HG02973 (cell line): ENCODE data around the gene OSBPL10.

Experiments
- ATAC-seq: cut with Tn5 transposase; IDR thresholded peaks from one replicate; pipeline ENCODE4 v1.9.1; 2021; ENCODE audit warnings: moderate library complexity; ENCODE audit not compliant: unreplicated experiment

OSBPL10 gene

DNA sequence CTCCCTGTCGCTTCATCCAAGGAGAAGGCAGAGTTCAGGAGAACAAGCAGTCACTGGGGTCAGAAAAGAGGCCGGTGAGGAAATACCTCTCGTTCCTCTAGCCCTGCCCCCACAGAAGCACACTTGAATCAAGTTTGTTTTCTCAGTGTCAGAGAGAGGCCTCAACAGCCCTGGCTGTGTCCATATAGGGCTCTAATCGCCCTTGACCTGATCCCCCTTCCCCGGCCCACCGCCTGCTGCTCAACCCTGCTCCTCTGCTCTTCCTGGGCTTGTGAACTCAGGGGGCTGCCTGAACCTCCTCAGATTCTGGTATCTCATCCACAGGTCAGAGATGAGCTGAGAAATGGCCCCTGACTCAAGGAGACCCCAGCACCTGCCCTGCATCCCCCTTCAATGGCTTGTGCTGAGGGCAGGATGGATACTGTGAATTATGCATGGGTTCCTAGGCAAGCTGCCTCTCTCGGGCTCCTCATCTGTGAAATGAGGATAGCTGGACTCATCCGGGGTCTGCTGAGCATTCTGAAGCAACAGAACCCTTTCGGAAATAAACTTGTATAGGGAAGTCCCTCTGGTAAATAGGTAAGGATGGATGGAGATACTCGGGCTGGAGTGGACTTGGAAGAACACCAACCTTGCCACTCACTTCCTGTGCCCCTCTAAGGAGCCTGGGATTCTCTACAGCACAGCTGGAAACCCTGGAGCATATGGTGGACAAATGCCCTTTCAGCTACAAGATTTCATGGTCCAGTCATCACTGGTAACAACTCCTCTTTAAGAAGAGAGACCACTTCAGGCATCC, 300.8 kb downstream of the OSBPL10 start:
- no peak for ATAC-seq

DNA sequence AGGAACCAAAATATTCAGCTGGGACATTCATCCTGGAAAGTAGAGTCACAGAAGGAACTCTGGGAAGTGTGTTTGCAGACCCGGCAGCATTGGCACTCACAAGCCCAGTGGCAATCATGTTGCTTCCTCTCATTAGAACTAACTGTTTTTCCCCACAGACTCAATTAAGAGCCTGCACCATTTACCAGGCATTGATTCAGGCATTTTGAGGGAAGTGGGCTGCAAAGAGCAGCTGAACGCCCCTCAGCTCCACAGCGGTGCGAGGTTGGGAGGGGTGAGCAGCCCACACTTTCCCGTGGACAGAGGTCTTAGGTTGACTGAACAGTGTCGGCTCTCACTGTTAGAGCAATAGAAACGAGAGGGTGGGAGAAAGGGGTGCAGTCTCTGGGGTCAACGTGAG, 304.5 kb downstream of the OSBPL10 start:
- ATAC-seq = no peak

DNA sequence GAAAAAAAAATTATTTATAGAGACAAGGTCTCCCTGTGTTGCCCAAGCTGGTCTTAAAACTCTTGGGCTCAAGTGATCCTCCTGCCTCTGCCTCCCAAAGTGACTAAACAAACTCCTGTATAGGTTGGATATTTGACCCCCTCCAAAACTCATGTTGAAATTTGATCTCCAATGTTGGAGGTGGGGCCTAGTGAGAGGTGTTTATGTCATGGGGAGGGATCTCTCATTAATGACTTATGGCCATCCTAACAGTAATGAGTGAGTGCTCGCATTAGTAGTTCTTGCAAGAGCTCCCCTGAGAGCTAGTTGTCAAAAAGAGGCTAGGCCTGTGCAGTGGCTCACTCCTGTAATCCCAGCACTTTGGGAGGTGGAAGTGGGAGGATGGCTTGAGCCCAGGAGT, 307.1 kb downstream of the OSBPL10 start:
- ATAC-seq = no peak

DNA sequence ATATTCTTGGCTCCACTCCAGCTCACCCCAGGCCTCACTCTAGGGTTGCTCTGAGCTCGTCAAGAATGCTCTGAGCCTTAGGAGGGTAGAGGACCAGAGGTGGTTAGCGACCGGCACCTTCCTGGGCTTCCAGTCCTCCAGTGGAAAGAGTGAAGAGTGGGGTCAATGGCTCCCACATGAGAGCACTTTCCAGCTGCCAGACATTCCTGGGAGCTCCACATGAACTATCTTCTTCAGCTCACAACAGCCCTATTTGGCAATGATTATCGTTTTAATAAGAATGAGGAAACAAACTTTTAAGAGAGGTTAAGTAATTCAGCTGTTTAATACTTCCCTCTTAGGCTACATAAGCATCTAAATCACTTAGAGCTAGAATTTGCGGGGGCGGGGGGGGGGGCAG, 309.1 kb downstream of the OSBPL10 start:
- no peak for ATAC-seq

DNA sequence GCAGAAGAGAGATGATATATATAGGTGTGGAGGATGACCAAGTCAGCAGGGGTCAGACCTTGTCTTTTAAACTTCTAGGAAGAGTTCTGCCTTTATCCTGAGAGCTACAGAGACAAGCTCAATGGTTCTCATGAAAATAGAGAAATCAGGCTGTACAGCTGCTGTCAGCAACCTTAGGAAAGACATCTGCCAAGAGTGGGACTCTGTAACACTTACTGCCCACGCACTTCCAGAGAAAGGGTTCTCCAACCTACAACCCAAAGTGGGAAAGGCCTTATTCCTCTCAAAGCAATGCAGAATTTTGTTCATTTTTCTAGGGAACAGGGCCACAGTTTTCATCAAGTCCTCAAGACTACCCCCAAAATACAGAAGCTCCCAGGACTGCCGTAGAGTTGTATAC, 309.6 kb downstream of the OSBPL10 start:
- no peak for ATAC-seq

DNA sequence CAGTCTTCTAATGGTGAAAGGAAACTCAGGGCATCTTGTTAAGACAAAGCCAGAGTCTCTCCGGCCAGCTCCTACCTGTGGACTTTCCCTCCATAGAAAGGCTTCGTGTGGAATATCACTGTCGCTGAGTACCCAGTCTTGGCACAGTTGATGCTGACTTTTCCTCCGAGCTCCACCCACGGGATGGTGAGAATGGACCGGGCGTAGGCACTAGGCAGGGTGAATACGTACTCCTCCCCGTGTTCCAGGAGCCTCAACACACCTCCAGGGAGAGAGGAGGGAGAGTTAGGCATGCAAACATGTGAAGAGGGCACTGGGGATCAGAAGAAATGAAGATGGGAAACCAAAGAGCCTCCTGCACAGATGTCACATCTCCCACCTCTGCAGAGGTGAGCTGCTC, 310.3 kb downstream of the OSBPL10 start:
- no peak for ATAC-seq

DNA sequence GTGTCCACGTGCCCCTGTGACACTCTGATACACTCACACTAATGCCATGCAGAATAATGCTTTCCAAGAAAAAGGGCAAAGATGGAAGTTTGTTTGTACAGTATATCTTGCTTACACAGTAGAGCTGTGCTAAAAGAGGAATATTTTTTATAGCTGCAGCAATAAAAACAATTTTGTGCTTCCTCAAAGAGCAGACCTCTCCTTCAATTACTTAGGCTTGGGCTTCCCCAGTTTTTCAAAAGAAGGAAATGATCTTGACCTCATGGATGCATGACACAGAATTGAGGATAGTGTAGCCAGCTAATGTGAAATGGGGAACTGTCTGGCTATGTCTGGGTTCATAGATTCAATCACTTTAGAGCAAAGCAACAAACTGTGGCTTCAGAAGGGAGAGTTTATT, 310.9 kb downstream of the OSBPL10 start:
- no peak for ATAC-seq

DNA sequence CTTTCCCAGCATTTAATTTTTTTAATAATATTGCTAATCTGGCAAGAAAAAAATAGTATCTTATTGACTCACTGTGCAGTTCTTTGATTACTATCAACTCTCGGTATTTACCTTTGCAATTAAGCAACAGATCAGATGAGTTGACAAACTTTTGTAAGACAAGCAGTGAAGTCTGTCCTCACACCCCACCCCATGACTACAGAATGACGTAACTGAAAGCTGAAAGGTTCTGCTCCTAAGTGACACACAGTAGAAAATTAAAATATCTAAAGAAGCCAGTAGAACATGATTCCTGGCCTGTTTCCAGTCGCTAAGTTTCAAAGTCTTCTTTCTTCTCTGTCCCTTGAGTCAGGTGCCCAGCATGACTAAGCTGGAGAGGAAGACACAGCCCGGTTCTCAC, 312.8 kb downstream of the OSBPL10 start:
- ATAC-seq = no peak

DNA sequence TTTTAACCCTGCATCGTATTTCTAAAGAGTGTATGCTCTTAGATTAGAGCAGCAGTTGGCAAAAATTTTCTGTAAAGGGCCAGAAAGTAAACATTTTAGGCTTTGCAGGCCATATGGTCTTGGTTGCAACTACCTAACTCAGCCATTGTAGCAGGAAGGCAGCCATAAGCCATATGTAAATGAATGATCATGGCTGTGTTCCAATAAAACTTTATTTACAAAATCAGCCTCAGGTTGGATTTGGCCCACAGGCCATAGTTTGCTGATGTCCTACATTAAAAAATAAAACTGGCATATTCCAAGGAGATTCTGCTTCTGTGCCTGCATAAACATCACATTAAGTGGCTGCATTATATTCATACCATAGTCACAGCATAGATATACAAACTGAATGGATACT, 313.5 kb downstream of the OSBPL10 start:
- no peak for ATAC-seq

DNA sequence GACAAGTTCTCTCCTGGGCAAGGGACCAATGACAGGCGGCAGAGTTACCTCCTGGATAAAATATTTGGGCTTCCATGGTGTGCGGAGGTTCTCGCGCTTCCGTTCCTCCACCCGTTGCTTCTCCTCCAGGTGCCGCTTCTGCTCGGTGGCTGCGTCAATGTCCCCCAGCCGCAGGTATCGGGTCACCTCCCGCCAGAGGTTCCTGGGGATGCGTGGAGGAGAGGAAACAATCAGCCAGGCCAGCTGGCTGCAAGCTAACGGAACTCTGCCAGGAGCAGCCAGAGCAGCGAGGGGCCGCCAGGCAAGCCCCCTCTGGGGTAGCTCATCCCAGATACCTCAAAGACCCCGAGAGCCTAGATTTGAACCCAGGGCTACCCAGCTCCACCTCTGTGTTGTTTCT, 317.0 kb downstream of the OSBPL10 start:
- ATAC-seq = no peak

DNA sequence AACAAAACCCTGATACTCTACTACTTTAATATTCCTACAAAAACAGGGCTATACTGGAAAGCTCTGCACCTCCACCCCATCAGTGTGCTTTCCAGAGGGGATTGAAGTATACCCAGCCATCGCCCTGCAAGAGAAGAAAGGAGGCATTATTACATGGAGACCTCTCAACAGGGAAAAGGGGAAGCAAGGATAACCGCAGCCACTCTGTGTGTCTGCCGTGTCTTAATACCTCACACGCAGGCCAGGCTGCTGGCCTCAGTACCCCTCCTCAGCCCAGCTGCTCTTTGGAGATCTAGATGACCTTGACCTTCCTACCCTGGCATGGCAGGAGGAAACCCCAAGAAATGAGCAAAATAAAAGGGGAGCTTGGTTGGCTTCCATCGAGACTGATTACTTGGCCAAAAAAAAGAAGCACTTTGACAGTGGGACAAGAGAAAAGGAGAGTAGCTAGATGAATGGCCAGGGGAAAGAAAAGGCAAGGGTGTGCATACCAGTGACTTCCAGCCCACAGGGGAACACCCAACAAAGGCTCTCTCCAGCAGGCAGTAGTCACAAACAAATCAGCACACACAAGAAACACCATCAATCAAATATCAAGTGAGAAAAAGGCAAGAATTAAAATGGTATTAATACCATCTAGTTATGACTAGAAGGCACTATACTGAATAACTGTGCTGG, 318.9 kb downstream of the OSBPL10 start:
- ATAC-seq = no peak

DNA sequence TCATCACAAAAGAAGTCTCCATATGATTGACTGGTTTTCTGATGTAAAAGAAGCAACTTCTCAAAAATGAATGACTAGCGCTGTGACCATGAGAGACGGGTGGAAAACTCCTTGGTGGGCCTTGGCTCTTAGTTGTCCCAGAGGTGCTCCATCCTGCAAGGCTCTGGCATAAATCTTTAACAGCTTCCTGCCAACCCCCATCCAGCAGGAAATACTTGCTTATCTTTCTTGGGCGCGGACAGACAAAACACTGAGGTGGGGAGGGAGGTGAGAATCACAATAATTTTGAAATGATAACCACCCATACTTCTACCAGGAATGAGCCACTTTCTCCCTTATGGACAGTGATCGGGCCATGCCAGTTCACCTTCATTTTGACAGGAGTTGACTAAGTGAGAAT, 319.8 kb downstream of the OSBPL10 start:
- no peak for ATAC-seq

DNA sequence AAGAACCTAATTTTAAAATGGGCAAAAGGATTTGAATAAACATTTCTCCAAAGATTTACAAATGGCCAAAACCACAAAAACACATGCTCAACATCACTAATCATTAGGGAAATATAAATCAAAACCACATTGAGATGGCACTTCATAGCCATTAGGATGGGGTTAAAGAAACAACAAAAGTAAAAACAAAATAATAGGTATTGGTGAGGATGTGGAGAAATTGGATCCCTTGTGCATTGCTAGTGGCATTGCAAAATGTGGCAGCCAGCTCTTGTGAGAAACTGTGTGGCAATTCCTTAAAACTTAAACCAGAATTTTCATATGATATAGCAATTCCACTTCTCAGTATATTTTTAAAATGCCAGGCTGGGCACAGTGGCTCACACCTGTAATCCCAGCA, 321.8 kb downstream of the OSBPL10 start:
- ATAC-seq = no peak

DNA sequence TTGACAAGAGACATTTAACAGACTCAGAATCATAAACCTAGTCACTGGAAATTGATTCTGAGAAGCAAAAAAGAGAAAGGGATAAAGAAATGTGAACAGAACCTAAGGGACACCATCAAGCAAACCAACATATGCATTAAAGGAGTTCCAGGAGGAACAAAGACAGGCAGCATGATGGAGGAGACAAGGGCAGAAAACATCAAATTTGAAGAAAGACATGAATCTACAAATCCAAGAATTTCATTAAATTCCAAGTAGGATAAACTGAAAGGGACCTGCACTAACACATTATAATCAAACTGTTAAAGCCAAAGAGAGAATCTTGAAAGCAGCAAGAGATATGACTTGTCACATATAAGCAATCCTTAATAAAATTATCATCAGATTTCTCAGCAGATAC, 326.1 kb downstream of the OSBPL10 start:
- no peak for ATAC-seq

DNA sequence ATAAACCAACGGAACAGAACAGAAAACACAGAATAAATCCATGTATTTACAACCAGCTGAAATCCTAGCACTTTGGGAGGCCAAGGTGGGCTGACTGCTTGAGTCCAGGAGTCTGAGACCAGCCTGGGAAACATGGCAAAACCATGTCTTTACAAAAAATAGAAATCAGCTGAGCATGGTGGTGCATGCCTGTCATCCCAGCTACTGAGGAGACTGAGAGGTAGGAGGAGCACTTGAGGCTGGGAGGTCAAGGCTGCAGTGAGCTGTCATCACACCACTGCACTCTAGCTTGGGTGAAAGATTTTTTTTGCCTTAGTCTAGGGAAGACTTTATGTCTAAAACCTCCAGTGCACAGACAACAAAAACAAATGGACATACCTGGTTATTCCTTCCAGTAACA, 327.6 kb downstream of the OSBPL10 start:
- ATAC-seq = no peak

DNA sequence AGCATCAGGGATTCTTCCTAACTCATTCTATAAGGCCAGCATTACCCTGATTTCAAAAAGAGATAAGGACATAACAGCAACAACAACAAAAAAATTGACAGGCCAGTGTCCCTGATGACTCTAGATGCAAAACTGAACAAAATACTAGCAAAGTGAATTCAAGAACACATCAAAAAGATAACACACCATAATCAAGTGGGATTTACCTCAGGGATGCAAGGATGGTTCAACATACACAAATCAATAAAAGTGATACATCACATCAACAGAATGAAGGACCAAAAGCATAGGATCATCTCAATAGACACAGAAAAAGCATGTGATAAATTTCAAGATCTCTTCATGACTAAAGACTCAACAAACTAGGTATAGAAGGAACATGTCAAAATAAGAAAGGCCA, 328.8 kb downstream of the OSBPL10 start:
- no peak for ATAC-seq

DNA sequence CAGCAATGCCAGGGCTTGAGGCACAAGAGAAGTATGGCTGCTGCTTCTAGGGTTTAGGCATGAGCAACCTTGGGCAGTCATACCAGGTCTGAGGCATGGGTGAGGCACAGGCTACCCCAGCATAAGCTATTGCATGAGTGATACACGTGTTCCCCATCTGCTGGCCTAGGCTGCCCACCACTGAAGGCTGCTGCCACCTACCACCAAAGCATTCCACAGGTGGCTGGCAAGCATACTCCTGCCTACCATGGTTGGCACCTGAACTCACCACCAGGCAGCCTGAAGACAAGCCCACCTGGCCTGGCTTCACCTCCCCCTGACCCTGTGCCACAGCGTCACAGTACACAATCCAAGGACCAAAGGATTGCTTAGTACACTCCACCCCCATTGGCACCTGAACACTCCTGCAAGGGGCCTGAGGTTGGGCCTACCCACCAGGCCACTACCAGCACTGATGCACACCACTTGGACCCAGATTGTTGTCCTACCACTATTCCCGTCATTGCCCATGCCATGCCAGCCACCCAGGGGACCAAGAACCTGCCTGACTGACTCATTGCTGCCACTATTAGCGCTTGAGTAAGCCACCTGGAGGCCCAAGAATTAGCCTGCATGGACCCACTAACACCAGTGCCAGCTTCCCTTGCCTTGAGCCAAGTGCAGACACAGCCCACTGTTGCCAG, 332.6 kb downstream of the OSBPL10 start:
- ATAC-seq = no peak

DNA sequence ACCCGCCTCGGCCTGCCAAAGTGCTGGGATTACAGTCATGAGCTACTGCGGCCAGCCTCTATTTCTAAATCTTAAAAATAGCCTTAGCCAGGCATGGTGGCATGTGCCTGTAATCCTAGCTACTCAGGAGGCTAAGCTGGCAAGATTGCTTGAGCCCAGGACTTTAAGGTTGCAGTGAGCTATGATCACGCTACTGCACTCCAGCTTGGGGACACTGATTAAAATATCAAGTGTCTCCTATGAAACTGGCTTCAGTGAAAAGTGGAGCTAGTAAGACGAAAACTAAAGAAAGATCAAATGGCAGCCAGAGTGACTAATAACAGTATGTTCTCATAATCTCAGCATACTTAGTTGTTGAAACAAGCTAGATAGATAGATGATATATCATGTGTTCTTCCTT, 335.8 kb downstream of the OSBPL10 start:
- ATAC-seq = no peak

DNA sequence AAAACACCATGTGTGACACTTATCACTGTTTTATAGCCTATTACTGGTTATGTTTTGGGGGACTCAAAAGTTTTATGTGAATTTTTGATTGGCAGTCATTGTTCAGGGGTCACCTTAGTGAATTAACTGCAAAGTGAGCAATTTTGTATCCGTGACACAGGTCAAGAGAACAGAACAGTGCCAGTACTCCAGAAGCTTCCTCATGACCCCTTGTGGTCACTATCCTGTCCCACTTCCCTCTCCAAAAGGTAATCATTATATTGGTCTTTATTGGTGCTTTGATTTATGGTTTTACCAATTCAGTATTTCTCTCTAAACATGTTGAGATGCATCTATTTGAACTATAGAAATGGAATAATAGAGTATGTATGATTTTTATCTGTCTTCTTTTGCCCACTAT, 341.2 kb downstream of the OSBPL10 start:
- no peak for ATAC-seq

DNA sequence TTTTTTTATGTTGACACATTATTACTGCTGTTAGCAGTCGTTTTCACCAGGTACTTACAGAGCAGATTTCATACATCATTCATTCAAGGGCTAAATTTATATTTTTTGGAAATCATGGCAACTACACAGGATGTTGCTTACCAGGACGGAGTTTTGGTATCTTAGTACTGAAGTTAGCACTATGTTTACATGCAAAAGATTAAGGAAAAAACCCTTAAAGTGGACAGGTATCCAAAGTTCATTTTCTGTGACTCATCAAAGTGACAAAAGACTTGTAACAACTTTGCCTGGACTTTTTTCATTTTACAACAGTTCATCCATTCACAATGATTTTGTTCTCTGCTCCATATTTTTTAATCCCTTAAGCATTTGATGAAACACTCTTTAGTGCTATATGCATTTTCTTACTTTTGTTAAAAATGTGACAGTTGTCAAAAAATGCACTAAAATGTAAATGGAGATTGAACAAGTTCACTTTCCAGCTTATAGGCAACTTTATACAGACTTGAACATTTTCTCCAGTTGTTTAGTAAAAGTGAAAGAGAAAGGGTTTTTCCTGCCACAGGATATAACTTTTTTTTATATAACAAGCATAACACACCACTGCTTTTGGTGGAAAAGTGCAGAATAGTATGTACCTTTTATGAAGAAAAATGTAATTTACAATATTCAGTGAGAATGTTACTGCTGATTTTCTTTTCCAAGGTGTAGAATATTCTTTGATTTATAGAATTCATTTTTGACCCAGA, 344.2 kb downstream of the OSBPL10 start:
- no peak for ATAC-seq

DNA sequence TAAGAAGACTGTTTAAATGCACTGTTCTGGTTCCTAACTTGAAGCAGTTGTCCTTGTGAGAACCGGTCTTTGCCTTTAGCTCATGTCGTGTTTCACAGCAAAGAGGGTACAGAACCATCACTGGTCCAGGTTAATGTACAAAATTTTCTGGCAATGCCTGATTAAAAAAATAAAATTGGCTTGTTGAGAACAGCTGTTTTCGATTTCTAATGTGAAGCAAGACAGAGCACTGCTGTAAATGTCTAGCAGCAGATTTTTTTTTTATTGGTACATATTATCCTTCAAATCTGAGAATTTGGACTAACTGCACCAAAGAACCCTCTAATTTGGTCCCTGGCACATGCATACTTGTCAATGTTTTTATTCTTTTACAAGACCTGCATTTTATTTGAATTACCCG, 345.0 kb downstream of the OSBPL10 start:
- ATAC-seq = no peak
